A549 (cell line): ENCODE data around the gene IQGAP2.
"Not testable (repeated sequence)": the region's sequence is repeated elsewhere in the genome, so short reads cannot be mapped to it uniquely, and the experiment has no call there.

Source experiments
- GATA3 ChIP-seq: IDR thresholded peaks from 2 replicates; pipeline ENCODE4 v1.6.1; 2012; ENCODE audit warnings: borderline replicate concordance
- ZFP36 ChIP-seq: fragments of 450-650 bp; IDR thresholded peaks from 2 replicates; pipeline ENCODE4 v1.6.1; 2014; ENCODE audit warnings: borderline replicate concordance; ENCODE audit not compliant: partially characterized antibody
- TF ChIP-seq, protein P1 (sequence below): fragments of >200 bp; sonication (Bioruptor Twin); formaldehyde crosslinking; IDR thresholded peaks from 3 replicates; pipeline ENCODE4 v1.5.1; 2016

- TF ChIP-seq, protein P1, sequence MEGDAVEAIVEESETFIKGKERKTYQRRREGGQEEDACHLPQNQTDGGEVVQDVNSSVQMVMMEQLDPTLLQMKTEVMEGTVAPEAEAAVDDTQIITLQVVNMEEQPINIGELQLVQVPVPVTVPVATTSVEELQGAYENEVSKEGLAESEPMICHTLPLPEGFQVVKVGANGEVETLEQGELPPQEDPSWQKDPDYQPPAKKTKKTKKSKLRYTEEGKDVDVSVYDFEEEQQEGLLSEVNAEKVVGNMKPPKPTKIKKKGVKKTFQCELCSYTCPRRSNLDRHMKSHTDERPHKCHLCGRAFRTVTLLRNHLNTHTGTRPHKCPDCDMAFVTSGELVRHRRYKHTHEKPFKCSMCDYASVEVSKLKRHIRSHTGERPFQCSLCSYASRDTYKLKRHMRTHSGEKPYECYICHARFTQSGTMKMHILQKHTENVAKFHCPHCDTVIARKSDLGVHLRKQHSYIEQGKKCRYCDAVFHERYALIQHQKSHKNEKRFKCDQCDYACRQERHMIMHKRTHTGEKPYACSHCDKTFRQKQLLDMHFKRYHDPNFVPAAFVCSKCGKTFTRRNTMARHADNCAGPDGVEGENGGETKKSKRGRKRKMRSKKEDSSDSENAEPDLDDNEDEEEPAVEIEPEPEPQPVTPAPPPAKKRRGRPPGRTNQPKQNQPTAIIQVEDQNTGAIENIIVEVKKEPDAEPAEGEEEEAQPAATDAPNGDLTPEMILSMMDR, result not testable (repeated sequence)
- TF ChIP-seq GATA3, ZFP36: not testable (repeated sequence)
Measured at GRCh38 chr5:76518246-76518645, 115.2 kb downstream of the IQGAP2 start.
